GM13976 (cell line): ENCODE measurements around the gene RTEL1.
A peak's percentile ranks its signal among the peaks of the same experiment; 100 is the strongest.
"Not testable (repeated sequence)": the region's sequence is repeated elsewhere in the genome, so short reads cannot be mapped to it uniquely, and the experiment has no call there.

ENCODE experiments used
- DNase-seq: peaks from one replicate; pipeline ENCODE4 v3.0.0; 2012; ENCODE audit warnings: low spot score
- CTCF ChIP-seq: IDR thresholded peaks from 2 replicates; pipeline ENCODE4 v1.5.1; 2012; ENCODE audit warnings: borderline replicate concordance, mild to moderate bottlenecking; ENCODE audit not compliant: insufficient read depth; ENCODE audit errors: extremely low read depth, missing control alignments, control extremely low read depth
- in situ Hi-C: fragments of 300-500 bp; cut with MboI; formaldehyde crosslinking; loops from one replicate; pipeline ENCODE4 v1.12.0; 2022; ENCODE audit warnings: low sequenced_read_pairs, mixed read lengths, inconsistent platforms; ENCODE audit not compliant: unreplicated experiment

Gene RTEL1

GRCh38 chr20:63708301-63709148, 50.4 kb downstream of the RTEL1 start:
- in situ Hi-C loops, result loop anchor here (10.0 kb wide), 1 partner anchor 146 kb away; no protein-coding TSS in a partner anchor
- no peak for TF ChIP-seq CTCF
- DNase-seq, result peak; percentile 36

GRCh38 chr20:63709149-63709527, 51.0 kb downstream of the RTEL1 start:
- DNase-seq, result no peak
- in situ Hi-C loops, result loop anchor here (10.0 kb wide), 1 partner anchor 146 kb away; no protein-coding TSS in a partner anchor
- TF ChIP-seq CTCF, result no peak

GRCh38 chr20:63711085-63711645, 53.1 kb downstream of the RTEL1 start:
- TF ChIP-seq CTCF, result no peak
- in situ Hi-C loops, result no loop called here
- DNase-seq, result no peak

- TF ChIP-seq CTCF, result no peak
- in situ Hi-C loops, result no loop called here
- DNase-seq, result no peak
Measured at GRCh38 chr20:63712191-63712590, 54.1 kb downstream of the RTEL1 start.

GRCh38 chr20:63714858-63715257, 56.7 kb downstream of the RTEL1 start:
- TF ChIP-seq CTCF, result no peak
- in situ Hi-C loops, result no loop called here
- DNase-seq, result no peak

- TF ChIP-seq CTCF, result no peak
- in situ Hi-C loops, result no loop called here
- DNase-seq, result no peak
Measured at GRCh38 chr20:63718996-63719395, 60.9 kb downstream of the RTEL1 start.

GRCh38 chr20:63722967-63723622, 65.0 kb downstream of the RTEL1 start:
- in situ Hi-C loops, DNase-seq: not testable (repeated sequence)

- DNase-seq, in situ Hi-C loops: not testable (repeated sequence)
Measured at GRCh38 chr20:63730189-63730733, 72.1 kb downstream of the RTEL1 start.
